Measurements from ENCODE around the gene CHCHD6. TPM values are rescaled to one million over a fixed set of nuclear protein-coding genes. Genes with fewer than 3 reads are reported as not detected.
"Not testable (repeated sequence)": the region's sequence is repeated elsewhere in the genome, so short reads cannot be mapped to it uniquely, and the experiment has no call there.

CHCHD6 gene
- total RNA-seq, 2 experiments from 2014 or later = 15.0 to 16.2 TPM

DNA sequence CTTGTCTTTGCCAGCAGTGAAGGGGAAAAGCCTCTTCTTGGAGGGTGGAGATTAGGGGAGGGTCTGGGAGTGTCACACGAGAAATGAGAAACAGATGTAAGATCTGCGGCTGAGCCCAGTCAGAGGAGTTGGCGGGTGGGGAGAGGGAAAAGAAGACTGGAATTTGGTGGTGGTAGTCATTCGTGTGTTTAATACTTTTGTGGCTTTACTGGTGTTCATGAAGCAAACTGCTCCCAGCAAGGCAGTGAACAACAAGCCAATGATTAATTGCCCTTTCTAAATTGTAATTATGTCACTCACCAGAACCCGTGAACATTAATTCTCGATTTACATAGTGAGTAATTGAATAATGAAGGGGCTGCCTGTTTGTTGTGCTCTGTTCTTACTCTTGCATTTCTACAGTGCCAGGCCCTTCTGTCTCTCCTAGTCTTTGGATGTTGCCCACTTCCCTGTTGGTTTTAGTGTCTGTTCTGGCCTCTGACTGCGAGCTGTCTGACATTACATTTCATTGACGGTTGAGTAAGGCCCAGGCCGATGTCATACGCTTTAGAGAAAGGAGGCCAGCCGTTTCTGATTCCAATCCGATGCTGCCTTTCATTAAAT, 78.0 kb downstream of the CHCHD6 start:
- H3K4me1 Mint-ChIP-seq = peaks cover 13% of the 10 kb centered on the region
- DNase-seq = no peak
- no peaks in the 10 kb centered on the region for H3K9me3 Mint-ChIP-seq

GRCh38 chr3:126782536-126782935, 78.5 kb downstream of the CHCHD6 start:
- no peak for DNase-seq
- peaks cover 25% of the 10 kb centered on the region for H3K36me3 Mint-ChIP-seq
- H3K9me3 Mint-ChIP-seq = no peaks in the 10 kb centered on the region
- H3K27ac Mint-ChIP-seq = no peak overlapping the region
- no peaks in the 10 kb centered on the region for H3K27me3 Mint-ChIP-seq
- H3K4me3 Mint-ChIP-seq = no peak overlapping the region
- peaks cover 13% of the 10 kb centered on the region for H3K4me1 Mint-ChIP-seq

More for the DNA sequence above, 78.0 kb downstream of the CHCHD6 start:
- Mint-ChIP-seq H3K36me3 (peaks cover 23% of the 10 kb centered on the region), H3K27ac (no peak overlapping the region), H3K27me3 (no peaks in the 10 kb centered on the region), H3K4me3 (no peak overlapping the region)

- H3K27me3 Mint-ChIP-seq = no peaks in the 10 kb centered on the region
- no peak overlapping the region for H3K4me3 Mint-ChIP-seq
- peak overlapping the region; percentile 53 for H3K27ac Mint-ChIP-seq
- H3K4me1 Mint-ChIP-seq = peaks cover 13% of the 10 kb centered on the region
- H3K36me3 Mint-ChIP-seq = peaks cover 36% of the 10 kb centered on the region
- DNase-seq = no peak
- no peaks in the 10 kb centered on the region for H3K9me3 Mint-ChIP-seq
Measured at GRCh38 chr3:126784254-126784653, 80.2 kb downstream of the CHCHD6 start.

DNA sequence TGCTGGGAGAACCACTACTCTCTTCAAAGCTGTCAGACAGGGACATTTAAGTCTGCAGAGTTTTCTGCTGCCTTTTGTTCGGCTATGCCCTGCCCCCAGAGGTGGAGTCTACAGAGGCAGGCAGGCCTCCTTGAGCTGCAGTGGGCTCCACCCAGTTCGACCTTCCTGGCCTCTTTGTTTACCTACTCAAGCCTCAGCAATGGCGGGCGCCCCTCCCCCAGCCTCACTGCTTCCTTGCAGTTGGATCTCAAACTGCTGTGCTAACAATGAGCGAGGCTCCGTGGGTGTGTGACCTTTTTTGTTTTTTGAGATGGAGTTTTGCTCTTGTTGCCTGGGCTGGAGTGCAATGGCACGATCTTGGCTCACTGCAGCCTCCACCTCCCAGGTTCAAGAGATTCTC, 87.3 kb downstream of the CHCHD6 start:
- H3K27ac Mint-ChIP-seq, H3K4me3 Mint-ChIP-seq, H3K27me3 Mint-ChIP-seq, DNase-seq, H3K4me1 Mint-ChIP-seq: not testable (repeated sequence)
- H3K9me3 Mint-ChIP-seq = peaks cover 17% of the 10 kb centered on the region
- peaks cover 42% of the 10 kb centered on the region for H3K36me3 Mint-ChIP-seq

GRCh38 chr3:126792998-126793397, 89.0 kb downstream of the CHCHD6 start:
- H3K4me3 Mint-ChIP-seq = no peak overlapping the region
- H3K27me3 Mint-ChIP-seq = no peaks in the 10 kb centered on the region
- peaks cover 47% of the 10 kb centered on the region for H3K36me3 Mint-ChIP-seq
- DNase-seq = no peak
- H3K27ac Mint-ChIP-seq = no peak overlapping the region
- H3K4me1 Mint-ChIP-seq = no peaks in the 10 kb centered on the region
- H3K9me3 Mint-ChIP-seq = peaks cover 17% of the 10 kb centered on the region

GRCh38 chr3:126797563-126797962, 93.5 kb downstream of the CHCHD6 start:
- Mint-ChIP-seq H3K36me3 (peaks cover 51% of the 10 kb centered on the region), H3K27ac (no peak overlapping the region), H3K9me3 (peaks cover 21% of the 10 kb centered on the region), H3K27me3 (no peaks in the 10 kb centered on the region), H3K4me3 (no peak overlapping the region), H3K4me1 (no peaks in the 10 kb centered on the region)
- no peak for DNase-seq

GRCh38 chr3:126798521-126798920, 94.5 kb downstream of the CHCHD6 start:
- no peak for DNase-seq
- Mint-ChIP-seq H3K27me3 (no peaks in the 10 kb centered on the region), H3K9me3 (peaks cover 14% of the 10 kb centered on the region), H3K36me3 (peaks cover 43% of the 10 kb centered on the region), H3K27ac (no peak overlapping the region), H3K4me3 (no peak overlapping the region), H3K4me1 (no peaks in the 10 kb centered on the region)

DNA sequence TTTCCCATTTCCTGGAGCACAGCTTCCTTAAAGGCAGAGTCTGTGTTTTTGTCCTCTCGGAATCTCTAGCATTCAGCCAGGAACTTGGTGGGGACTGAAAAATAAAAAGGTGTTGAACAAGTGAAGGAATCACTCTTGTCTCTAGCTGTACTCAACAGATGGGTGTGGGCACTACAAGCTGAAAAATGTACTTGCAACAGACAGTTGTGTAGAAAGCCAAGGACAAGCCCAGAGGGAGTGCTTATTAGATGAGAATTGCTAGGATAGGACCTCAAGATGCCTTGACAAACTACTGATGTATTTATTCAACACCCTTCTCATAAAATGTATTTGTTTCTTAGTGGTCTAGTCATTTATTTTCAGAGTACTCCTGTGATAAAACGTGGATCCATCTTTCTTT, 95.1 kb downstream of the CHCHD6 start:
- H3K27ac Mint-ChIP-seq = no peak overlapping the region

GRCh38 chr3:126801312-126801711, 97.3 kb downstream of the CHCHD6 start:
- not testable (repeated sequence) for H3K27ac Mint-ChIP-seq, DNase-seq, H3K4me3 Mint-ChIP-seq, H3K27me3 Mint-ChIP-seq, H3K4me1 Mint-ChIP-seq
- peaks cover 11% of the 10 kb centered on the region for H3K9me3 Mint-ChIP-seq
- peaks cover 36% of the 10 kb centered on the region for H3K36me3 Mint-ChIP-seq

More for the DNA sequence above, 95.1 kb downstream of the CHCHD6 start:
- peaks cover 10% of the 10 kb centered on the region for H3K9me3 Mint-ChIP-seq
- no peaks in the 10 kb centered on the region for H3K4me1 Mint-ChIP-seq
- no peaks in the 10 kb centered on the region for H3K27me3 Mint-ChIP-seq
- peaks cover 38% of the 10 kb centered on the region for H3K36me3 Mint-ChIP-seq
- DNase-seq = no peak
- no peak overlapping the region for H3K4me3 Mint-ChIP-seq

DNA sequence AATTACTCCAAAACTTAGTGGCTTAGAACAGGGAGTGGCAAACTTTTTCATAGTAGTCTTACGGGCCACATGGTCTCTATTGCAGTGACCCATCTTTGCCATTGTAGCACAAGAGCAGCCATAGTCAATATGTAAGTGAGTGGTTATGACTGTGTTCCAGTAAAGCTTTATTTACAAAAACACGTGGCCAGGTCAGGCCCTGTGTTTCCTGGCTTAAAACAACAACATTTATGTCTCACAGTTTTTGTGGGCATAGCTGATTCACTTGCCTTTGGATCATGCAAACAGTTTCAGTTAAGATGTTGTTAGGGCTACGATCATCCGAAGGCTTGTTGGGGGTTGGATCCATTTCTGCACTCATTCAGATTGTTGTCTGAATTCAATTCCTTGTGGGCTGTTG, 103.8 kb downstream of the CHCHD6 start:
- no peak overlapping the region for H3K4me3 Mint-ChIP-seq
- no peak for DNase-seq
- no peak overlapping the region for H3K27ac Mint-ChIP-seq
- peaks cover 2% of the 10 kb centered on the region for H3K36me3 Mint-ChIP-seq
- H3K4me1 Mint-ChIP-seq = no peaks in the 10 kb centered on the region
- peaks cover 3% of the 10 kb centered on the region for H3K9me3 Mint-ChIP-seq
- no peaks in the 10 kb centered on the region for H3K27me3 Mint-ChIP-seq

GRCh38 chr3:126811530-126811929, 107.5 kb downstream of the CHCHD6 start:
- Mint-ChIP-seq H3K4me1 (no peaks in the 10 kb centered on the region), H3K4me3 (no peak overlapping the region), H3K9me3 (no peaks in the 10 kb centered on the region), H3K27ac (no peak overlapping the region), H3K27me3 (no peaks in the 10 kb centered on the region), H3K36me3 (peaks cover 3% of the 10 kb centered on the region)
- no peak for DNase-seq

- H3K36me3 Mint-ChIP-seq = peaks cover 8% of the 10 kb centered on the region
- no peak for DNase-seq
- no peak overlapping the region for H3K27ac Mint-ChIP-seq
Measured at GRCh38 chr3:126816298-126816697, 112.3 kb downstream of the CHCHD6 start.

DNA sequence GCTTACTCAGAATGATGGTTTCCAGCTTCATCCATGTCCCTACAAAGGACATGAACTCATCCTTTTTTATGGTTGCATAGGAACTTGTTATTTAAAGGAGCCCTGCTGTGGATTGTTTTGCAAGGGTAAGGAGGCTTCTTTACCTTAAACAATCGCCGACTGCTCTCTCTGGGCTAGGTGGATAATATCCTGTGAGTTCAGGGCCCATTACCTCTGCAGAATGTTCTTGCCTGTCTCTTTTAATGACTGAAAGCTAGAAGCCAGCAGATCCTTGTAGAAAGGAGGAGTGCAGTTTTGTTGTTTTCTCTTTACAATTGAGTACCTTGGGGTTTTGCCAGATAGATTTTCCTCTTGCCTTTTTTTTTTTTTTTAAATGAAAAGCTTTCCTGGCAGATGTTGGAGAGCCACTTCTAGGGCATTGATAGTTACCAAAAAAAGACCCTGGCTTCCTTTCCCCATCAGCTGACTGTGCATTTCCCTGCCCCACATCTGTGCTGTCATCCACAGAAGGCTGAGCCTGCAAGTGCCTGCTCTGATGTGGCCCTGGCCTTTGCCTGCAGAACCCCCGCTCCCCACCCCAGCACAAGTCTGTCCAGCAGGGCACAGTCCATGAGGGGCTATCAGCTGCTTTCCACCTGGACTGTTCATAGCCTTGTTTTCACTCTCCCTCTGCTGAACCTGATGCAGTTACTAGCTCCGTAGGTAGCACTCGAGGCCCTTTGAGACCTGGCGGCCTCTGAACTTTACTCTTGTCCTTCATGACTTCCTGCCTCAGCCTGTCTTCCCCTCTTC, 113.1 kb downstream of the CHCHD6 start:
- H3K27ac Mint-ChIP-seq = no peak overlapping the region
- H3K4me1 Mint-ChIP-seq = peaks cover 7% of the 10 kb centered on the region
- H3K36me3 Mint-ChIP-seq = peaks cover 15% of the 10 kb centered on the region
- no peak overlapping the region for H3K4me3 Mint-ChIP-seq
- DNase-seq = no peak
- H3K9me3 Mint-ChIP-seq = peaks cover 6% of the 10 kb centered on the region
- no peaks in the 10 kb centered on the region for H3K27me3 Mint-ChIP-seq

More at GRCh38 chr3:126816298-126816697, 112.3 kb downstream of the CHCHD6 start:
- Mint-ChIP-seq H3K9me3 (no peaks in the 10 kb centered on the region), H3K27me3 (no peaks in the 10 kb centered on the region), H3K4me1 (peaks cover 7% of the 10 kb centered on the region), H3K4me3 (no peak overlapping the region)

- Mint-ChIP-seq H3K27me3 (no peaks in the 10 kb centered on the region), H3K4me1 (peaks cover 7% of the 10 kb centered on the region), H3K36me3 (peaks cover 12% of the 10 kb centered on the region), H3K9me3 (peaks cover 6% of the 10 kb centered on the region), H3K4me3 (no peak overlapping the region), H3K27ac (no peak overlapping the region)
- no peak for DNase-seq
Measured at GRCh38 chr3:126817781-126818180, 113.7 kb downstream of the CHCHD6 start.

- H3K27ac Mint-ChIP-seq = no peak overlapping the region
Measured at GRCh38 chr3:126818400-126819095, 114.5 kb downstream of the CHCHD6 start.

More at GRCh38 chr3:126818400-126819095, 114.5 kb downstream of the CHCHD6 start:
- H3K4me1 Mint-ChIP-seq = peaks cover 7% of the 10 kb centered on the region
- no peak for DNase-seq
- peaks cover 6% of the 10 kb centered on the region for H3K9me3 Mint-ChIP-seq
- H3K36me3 Mint-ChIP-seq = peaks cover 12% of the 10 kb centered on the region
- H3K27me3 Mint-ChIP-seq = no peaks in the 10 kb centered on the region
- no peak overlapping the region for H3K4me3 Mint-ChIP-seq
